Muscle layer of duodenum (tissue), 2 donors: Measurements from ENCODE around the gene C2CD2L.
"Not testable (repeated sequence)": the region's sequence is repeated elsewhere in the genome, so short reads cannot be mapped to it uniquely, and the experiment has no call there.

Experiments used
- H3K27ac ChIP-seq: one replicate; pipeline ENCODE4 v1.7.0; 2013; ENCODE audit warnings: mild to moderate bottlenecking, low read length
- H3K27me3 ChIP-seq: one replicate; pipeline ENCODE4 v1.7.0; 2013; ENCODE audit warnings: low read depth, mild to moderate bottlenecking, control low read depth, low read length
- H3K36me3 ChIP-seq, 2 donors: one replicate each; pipeline ENCODE4 v1.7.0; 2013; ENCODE audit warnings: low read length in 2 of 2, control low read depth in 1 of 2, mild to moderate bottlenecking in 1 of 2; ENCODE audit not compliant: insufficient read depth in 2 of 2, control insufficient read depth in 1 of 2
- H3K4me1 ChIP-seq, 2 donors: one replicate each; pipeline ENCODE4 v1.7.0; 2013; ENCODE audit warnings: low read length in 2 of 2, mild to moderate bottlenecking in 2 of 2, control low read depth in 1 of 2, moderate library complexity in 1 of 2; ENCODE audit not compliant: insufficient read depth in 2 of 2, control insufficient read depth in 1 of 2
- H3K4me3 ChIP-seq, 2 donors: one replicate each; pipeline ENCODE4 v1.7.0; 2013; ENCODE audit warnings: low read length in 2 of 2, low read depth in 1 of 2, mild to moderate bottlenecking in 1 of 2
- H3K9me3 ChIP-seq, 2 donors: one replicate each; pipeline ENCODE4 v1.7.0; 2013; ENCODE audit warnings: low read length in 2 of 2, control low read depth in 1 of 2, mild to moderate bottlenecking in 1 of 2; ENCODE audit not compliant: control insufficient read depth in 1 of 2
- donor health status: healthy.

Gene C2CD2L

GRCh38 chr11:119118946-119119345, 11.8 kb downstream of the C2CD2L start:
- Histone ChIP-seq H3K36me3 (peaks cover 16 to 18% of the 10 kb centered on the region in 2 donors), H3K27me3 (no peaks in the 10 kb centered on the region), H3K4me3 (no peak overlapping the region), H3K27ac (no peak overlapping the region), H3K9me3 (no peaks in the 10 kb centered on the region), H3K4me1 (peaks cover 4 to 19% of the 10 kb centered on the region in 2 donors)

- peaks cover 4 to 19% of the 10 kb centered on the region in 2 donors for H3K4me1 ChIP-seq
- peaks cover 15 to 18% of the 10 kb centered on the region in 2 donors for H3K36me3 ChIP-seq
- peak overlapping the region; percentile 85 for H3K27ac ChIP-seq
- H3K9me3 ChIP-seq: no peaks in the 10 kb centered on the region
- H3K4me3 ChIP-seq: peak overlapping the region; percentile 92 to 95
- H3K27me3 ChIP-seq: no peaks in the 10 kb centered on the region
Observed at GRCh38 chr11:119120639-119121007, 13.5 kb downstream of the C2CD2L start.

GRCh38 chr11:119121008-119121810, 14.1 kb downstream of the C2CD2L start, which contains the start of gene HINFP:
Gene HINFP (plus strand): TSS chr11:119121580. CDS start chr11:119126945, 5,365 bp downstream.
- Histone ChIP-seq H3K27me3 (no peaks in the 10 kb centered on the region), H3K36me3 (peaks cover 10 to 14% of the 10 kb centered on the region in 2 donors), H3K27ac (peak within 1 kb of the TSS; percentile 85), H3K9me3 (no peaks in the 10 kb centered on the region), H3K4me1 (peaks cover 4 to 19% of the 10 kb centered on the region in 2 donors), H3K4me3 (peak within 1 kb of the TSS; percentile 92 to 95)

GRCh38 chr11:119121811-119122124, 14.6 kb downstream of the C2CD2L start:
- Histone ChIP-seq H3K4me3 (peak overlapping the region; percentile 92 to 95), H3K9me3 (no peaks in the 10 kb centered on the region), H3K4me1 (peaks cover 4 to 19% of the 10 kb centered on the region in 2 donors), H3K27ac (peak overlapping the region; percentile 85), H3K27me3 (no peaks in the 10 kb centered on the region), H3K36me3 (peaks cover 7 to 14% of the 10 kb centered on the region in 2 donors)

- Histone ChIP-seq H3K27ac (no peak overlapping the region), H3K4me1 (peaks cover 4 to 14% of the 10 kb centered on the region in 2 donors), H3K9me3 (no peaks in the 10 kb centered on the region), H3K4me3 (no peak overlapping the region), H3K36me3 (peaks cover 7 to 36% of the 10 kb centered on the region in 2 donors), H3K27me3 (no peaks in the 10 kb centered on the region)
Observed at GRCh38 chr11:119125821-119126220, 18.7 kb downstream of the C2CD2L start.

- H3K36me3 ChIP-seq: peaks cover 13 to 44% of the 10 kb centered on the region in 2 donors
- H3K27ac ChIP-seq: peak overlapping the region; percentile 65
- no peak overlapping the region for H3K4me3 ChIP-seq
- peaks cover 4 to 13% of the 10 kb centered on the region in 2 donors for H3K4me1 ChIP-seq
- H3K9me3 ChIP-seq: no peaks in the 10 kb centered on the region
- H3K27me3 ChIP-seq: no peaks in the 10 kb centered on the region
Observed at GRCh38 chr11:119126675-119127268, 19.6 kb downstream of the C2CD2L start.

- no peak overlapping the region for H3K4me3 ChIP-seq
- no peak overlapping the region for H3K27ac ChIP-seq
- H3K36me3 ChIP-seq: peaks cover 37 to 57% of the 10 kb centered on the region in 2 donors
- no peaks in the 10 kb centered on the region for H3K9me3 ChIP-seq
- H3K27me3 ChIP-seq: no peaks in the 10 kb centered on the region
- H3K4me1 ChIP-seq: no peaks in the 10 kb centered on the region
Observed at GRCh38 chr11:119130662-119131061, 23.5 kb downstream of the C2CD2L start.

- Histone ChIP-seq H3K4me3 (no peak overlapping the region), H3K27ac (no peak overlapping the region), H3K36me3 (peaks cover 37 to 49% of the 10 kb centered on the region in 2 donors), H3K27me3 (no peaks in the 10 kb centered on the region), H3K4me1 (no peaks in the 10 kb centered on the region), H3K9me3 (no peaks in the 10 kb centered on the region)
Observed at GRCh38 chr11:119134389-119134978, 27.3 kb downstream of the C2CD2L start.

- H3K36me3 ChIP-seq, H3K9me3 ChIP-seq, H3K4me3 ChIP-seq, H3K27me3 ChIP-seq, H3K4me1 ChIP-seq, H3K27ac ChIP-seq: not testable (repeated sequence)
Observed at GRCh38 chr11:119139276-119139675, 32.1 kb downstream of the C2CD2L start.

- Histone ChIP-seq H3K27me3 (peaks cover 12% of the 10 kb centered on the region), H3K27ac (no peak overlapping the region), H3K9me3 (no peaks in the 10 kb centered on the region), H3K4me3 (no peak overlapping the region), H3K36me3 (no peaks in the 10 kb centered on the region), H3K4me1 (peaks cover 4 to 16% of the 10 kb centered on the region in 2 donors)
Observed at GRCh38 chr11:119144825-119145486, 37.8 kb downstream of the C2CD2L start.

GRCh38 chr11:119145551-119145950, 38.4 kb downstream of the C2CD2L start:
- Histone ChIP-seq H3K27ac (no peak overlapping the region), H3K4me1 (peaks cover 4 to 16% of the 10 kb centered on the region in 2 donors), H3K36me3 (no peaks in the 10 kb centered on the region), H3K27me3 (peaks cover 18% of the 10 kb centered on the region), H3K4me3 (no peak overlapping the region), H3K9me3 (no peaks in the 10 kb centered on the region)
